Activated CD4-positive, alpha-beta T cell treated with anti-CD3 and anti-CD28 coated beads for 48 hours (primary cell): ENCODE measurements around the gene MTHFD2.
A peak's percentile ranks its signal among the peaks of the same experiment; 100 is the strongest.
"Not testable (repeated sequence)": the region's sequence is repeated elsewhere in the genome, so short reads cannot be mapped to it uniquely, and the experiment has no call there.

Experiments used
- DNase-seq: peaks from one replicate; pipeline ENCODE4 v3.0.0-alpha.2; 2020

Gene MTHFD2

DNA sequence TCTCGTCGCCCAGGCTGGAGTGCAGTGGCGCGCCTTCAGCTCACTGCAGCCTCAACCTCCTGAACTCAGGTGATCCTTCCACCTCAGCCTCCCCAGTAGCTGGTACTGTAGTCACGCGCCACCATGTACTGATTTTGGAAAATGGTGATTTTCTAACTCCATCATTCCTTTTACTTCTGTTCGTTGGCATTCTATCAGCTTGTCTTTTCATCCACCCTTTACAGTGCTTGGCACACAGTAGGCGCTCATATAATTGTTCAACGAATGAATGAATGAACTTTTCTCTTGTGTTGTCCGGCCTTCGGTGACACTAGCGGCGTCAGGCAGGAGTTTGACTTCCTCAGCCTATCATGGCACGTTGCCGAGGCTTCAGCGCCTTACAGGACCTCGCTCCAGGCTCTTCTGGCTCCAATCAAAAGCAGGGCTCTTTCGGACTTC, 373 bp upstream of the MTHFD2 start:
- DNase-seq = no peak

DNA sequence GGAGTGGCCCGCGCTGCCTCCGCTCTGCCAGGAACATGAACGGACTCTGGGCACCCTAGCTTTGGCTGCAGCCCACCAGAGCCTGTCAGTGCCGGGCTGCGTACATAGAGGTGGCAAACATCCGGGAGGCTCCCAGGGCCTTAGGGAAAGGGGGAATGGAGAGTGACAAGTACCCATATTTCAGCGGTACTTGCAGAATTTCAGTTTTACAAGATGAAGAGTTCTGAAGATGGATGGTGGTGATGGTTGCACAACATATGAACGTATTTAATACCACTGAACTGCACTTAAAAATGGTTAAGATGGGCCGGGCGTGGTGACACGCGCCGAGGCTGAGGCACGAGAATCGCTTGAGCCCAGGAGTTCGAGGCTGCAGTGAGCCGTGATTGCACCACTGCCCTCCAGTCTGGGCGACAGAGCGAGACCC, 873 bp downstream of the MTHFD2 start:
- peak; percentile 36 for DNase-seq

DNA sequence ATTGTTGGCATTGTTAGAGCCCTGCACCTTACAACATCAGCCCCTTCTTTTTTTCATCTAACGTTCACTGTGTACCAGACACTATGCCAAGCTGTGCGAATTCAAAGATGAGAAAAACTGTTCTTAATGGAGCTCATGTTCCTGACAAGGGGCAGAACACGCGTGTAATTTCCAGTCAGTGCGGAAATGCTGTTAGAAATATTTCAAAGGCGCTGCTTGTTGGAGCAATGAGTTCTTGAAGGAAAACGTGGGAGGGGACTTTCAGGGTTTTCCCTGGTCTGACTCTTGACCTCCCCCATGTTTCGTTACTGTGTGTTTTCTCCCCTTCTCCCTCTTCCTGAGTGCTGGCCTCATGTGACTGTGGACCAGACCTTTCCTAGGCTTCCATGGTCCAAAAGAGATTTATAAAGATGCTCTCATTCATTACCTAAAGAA, 1.5 kb downstream of the MTHFD2 start:
- DNase-seq = peak; percentile 44

- DNase-seq = no peak
Measured at GRCh38 chr2:74201196-74201595, 2.8 kb downstream of the MTHFD2 start.

GRCh38 chr2:74201596-74201995, 3.2 kb downstream of the MTHFD2 start:
- no peak for DNase-seq

DNA sequence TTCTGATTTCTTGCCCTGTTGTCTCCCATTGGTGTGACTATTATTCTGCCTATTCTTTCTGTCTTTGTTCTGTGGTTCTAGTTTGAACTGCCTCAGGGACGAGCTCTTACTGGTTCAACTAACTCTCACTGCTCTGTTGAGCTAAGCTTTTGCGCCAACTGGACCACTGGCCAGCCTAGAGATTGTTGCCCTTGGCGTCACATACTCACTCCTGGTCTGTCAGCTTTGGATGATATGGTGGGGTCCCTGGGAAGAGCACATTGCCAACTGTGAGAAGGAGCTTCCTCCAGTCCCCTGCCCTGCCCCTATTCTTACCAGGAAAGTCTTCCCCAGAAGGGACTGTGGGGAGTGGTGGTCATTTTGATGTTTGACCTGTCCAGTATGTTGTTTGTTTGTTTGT, 6.0 kb downstream of the MTHFD2 start:
- DNase-seq = no peak

DNA sequence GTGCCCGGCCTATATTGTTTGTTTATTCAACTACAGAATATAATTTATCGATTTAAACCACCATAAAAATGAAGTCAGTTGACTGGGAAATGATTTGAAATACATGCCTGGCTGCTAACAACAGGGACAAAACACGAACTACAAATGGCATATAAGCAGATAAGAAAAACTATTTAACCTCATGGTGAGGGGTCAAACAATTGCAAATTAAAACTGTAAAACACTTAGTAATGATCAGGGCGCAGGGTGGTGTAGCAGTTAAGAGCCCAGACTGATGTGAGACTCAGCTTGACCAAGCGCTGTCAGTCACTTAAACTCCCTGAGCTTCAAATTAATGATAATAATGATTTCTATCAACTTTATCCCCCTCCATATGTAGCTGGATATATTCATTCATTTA, 6.7 kb downstream of the MTHFD2 start:
- DNase-seq = no peak

- DNase-seq = peak; percentile 47
Measured at GRCh38 chr2:74205596-74205995, 7.2 kb downstream of the MTHFD2 start.

- peak; percentile 56 for DNase-seq
Measured at GRCh38 chr2:74206180-74206688, 7.8 kb downstream of the MTHFD2 start.

- no peak for DNase-seq
Measured at GRCh38 chr2:74212702-74213410, 14.4 kb downstream of the MTHFD2 start.

GRCh38 chr2:74215771-74216170, 17.4 kb downstream of the MTHFD2 start:
- DNase-seq = not testable (repeated sequence)

DNA sequence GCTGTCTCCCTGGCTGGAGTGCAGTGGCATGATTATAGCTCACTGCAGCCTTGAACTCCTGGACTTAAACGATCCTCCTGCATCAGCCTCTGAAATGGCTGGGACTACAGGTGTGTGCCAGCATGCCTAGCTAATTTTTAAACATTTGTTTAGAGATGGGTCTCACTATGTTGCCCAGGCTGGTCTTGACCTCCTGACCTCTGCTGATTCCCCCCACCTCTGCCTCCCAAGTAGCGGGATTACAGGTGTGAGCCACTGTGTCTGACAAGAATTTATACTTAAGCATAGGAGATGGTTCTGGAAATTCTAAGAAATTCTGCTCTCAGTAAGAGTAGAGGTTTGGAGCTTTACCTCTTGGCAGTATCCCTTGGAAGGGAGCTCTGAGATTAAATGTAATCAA, 18.2 kb downstream of the MTHFD2 start:
- no peak for DNase-seq

GRCh38 chr2:74219846-74220486, 21.6 kb downstream of the MTHFD2 start:
- DNase-seq = no peak

DNA sequence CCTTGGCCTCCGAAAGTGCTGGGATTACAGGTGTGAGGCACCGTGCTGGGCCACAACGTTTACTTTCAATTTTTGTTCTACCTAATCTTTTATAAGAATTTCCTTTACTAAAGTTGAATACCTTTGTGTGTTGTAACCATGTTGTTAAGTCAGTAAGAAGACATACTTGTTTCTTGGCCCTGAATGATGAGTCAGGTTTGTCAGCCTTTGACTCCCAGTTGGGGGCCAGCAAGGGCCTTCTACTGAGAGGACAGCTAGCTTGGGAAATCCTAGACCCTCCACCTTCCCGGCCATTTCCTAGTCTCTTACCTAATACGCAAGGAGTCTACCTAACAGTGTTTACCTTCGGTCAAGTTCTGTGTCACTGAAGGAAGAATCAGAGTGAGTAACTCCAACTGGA, 22.7 kb downstream of the MTHFD2 start:
- DNase-seq = no peak

- DNase-seq = no peak
Measured at GRCh38 chr2:74221604-74222299, 23.3 kb downstream of the MTHFD2 start.

GRCh38 chr2:74222300-74222650, 23.9 kb downstream of the MTHFD2 start:
- no peak for DNase-seq

DNA sequence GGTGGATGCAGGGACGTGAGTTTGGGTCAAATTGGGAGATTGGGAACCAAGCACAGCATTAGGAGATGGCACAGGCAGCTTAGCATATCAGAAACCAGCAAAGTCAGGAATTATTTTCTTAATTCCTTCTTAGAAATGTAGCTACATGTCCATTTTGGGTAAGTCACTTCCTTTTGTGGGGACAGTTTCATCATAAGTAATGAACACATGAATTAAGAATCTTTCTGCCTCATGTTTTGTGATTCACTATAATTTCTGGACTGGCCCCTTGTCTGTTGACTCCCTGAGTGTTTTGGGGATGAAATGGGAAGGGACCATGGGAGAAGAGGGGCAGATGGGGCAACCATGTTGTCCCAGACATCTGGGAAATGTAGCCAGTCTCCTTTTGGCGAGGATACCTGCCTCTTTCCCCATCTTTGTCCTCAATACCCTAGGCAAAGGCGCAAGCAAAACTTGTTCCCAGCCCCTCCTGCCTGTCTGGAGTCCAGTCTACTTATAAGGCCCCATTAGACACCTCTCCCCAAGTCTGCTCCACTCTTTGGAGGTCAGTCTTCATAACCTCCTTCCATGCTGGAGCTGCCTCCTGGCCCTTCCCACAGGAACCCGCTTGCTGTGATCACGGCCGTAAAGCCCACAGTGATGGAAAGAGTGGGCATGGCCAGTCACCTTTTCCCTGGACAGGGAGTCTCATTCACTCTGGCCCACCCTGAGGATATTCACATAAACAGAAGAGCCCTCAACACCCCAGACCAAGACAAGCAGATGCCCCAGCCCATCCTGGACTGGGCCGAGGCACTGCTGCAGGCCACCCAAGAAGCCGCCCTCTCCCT, 25.7 kb downstream of the MTHFD2 start:
- no peak for DNase-seq

- no peak for DNase-seq
Measured at GRCh38 chr2:74225698-74226459, 27.5 kb downstream of the MTHFD2 start.

DNA sequence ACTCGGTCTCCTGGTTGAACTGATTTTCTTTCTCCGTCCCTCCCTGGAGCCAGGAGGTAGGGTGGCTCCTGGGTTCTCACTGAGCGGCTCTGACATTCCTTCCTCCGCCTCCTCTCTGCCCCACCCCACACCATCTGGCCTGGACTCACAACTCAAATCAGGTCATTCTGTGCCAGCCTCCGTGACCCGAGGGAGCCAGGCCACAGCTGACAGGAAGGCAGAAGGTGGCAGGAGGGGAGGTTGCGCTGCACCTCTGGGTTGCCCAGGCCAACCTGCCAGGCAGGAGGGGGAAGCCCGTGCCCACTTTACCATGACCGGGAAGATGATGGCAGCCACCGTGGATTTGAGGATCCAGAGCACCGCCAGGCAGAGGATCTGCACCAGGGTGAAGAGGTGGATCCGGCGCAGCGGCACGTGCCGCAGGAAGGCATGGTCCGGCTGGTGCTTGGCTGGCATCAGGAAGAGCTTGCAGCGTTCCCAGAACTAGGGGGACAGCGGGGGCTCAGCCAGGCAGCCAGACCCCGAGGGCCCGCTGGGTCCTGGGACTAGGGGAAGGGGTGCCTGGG, 28.3 kb downstream of the MTHFD2 start:
- DNase-seq = no peak

DNA sequence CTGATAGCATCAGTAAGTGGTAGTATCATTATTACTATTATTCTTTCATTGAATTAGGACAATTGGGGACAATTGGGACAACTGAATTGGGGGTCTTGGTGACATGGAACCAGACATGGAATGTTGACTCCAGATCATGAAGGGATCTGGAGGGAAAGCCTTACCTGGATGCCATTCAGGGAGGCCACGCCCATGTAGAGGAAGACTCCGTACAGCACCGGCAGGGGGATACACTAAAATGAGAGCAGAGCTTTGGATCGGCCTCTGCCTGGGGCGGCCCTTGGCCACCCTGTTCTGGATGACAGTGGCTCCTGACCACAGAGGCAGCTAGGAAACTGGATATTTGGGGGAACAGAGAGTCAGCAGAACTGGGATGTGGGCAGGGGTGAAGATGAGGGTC, 29.2 kb downstream of the MTHFD2 start:
- no peak for DNase-seq

DNA sequence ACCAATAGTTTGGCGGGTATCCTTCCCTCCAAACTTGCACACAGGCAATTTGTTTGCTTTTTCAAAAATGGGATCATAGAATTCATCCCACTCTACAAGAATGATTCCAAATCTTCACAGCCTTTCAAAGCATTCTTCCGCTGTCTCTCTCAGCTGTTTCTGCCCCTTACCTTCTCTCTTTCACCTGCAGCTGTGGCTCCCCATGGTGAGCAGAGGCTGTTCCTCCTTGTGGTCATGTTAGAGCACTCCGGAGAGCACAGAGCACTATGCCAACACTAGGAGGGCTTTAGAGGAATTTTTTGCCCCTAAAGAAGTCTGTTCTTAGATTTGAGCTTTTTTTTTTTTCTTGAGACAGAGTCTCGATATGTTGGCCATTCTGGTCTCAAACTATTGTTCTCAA, 30.4 kb downstream of the MTHFD2 start:
- no peak for DNase-seq

DNA sequence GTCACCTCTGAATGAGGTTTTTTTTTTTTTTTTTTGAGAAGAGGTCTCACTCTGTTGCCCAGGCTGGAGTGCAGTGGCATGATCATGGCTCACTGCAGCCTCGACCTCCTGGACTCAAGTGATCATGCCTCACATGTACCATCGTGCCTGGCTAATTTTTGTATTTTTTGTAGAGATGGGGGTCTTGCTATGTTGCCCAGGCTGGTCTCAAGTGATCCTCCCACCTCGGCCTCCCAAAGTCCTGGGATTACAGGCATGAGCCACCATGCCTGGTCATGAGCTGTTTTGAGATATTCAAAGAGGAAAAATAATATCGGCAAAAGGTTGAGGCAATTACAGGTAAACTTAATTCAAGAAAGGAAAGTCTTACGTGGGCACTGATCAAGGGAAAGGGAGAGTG, 31.4 kb downstream of the MTHFD2 start:
- DNase-seq = not testable (repeated sequence)
